DOHH2 (cell line): ENCODE data around the gene RSPO4.

Experiments used
- H3F3A ChIP-seq: fragments of 200-600 bp; sonication (generic), shearing (Covaris generic); 2 replicates; pipeline ENCODE4 v1.6.0; 2016; ENCODE audit warnings: antibody characterized with exemption, mild to moderate bottlenecking; ENCODE audit not compliant: control insufficient read depth, insufficient read depth
- H3K27ac ChIP-seq: fragments of 200-600 bp; sonication (generic); 2 replicates; pipeline ENCODE4 v1.5.1; 2014; ENCODE audit warnings: low read depth, mild to moderate bottlenecking, low read length, moderate library complexity
- H3K27me3 ChIP-seq: fragments of 200-600 bp; sonication (generic); 2 replicates; pipeline ENCODE4 v1.6.1; 2014; ENCODE audit warnings: mild to moderate bottlenecking, low read length, mixed read lengths; ENCODE audit not compliant: control insufficient read depth
- H3K36me3 ChIP-seq: fragments of 200-600 bp; sonication (generic); 2 replicates; pipeline ENCODE4 v1.6.1; 2014; ENCODE audit warnings: mild to moderate bottlenecking, low read length, moderate library complexity, mixed read lengths; ENCODE audit not compliant: control insufficient read depth
- H3K4me1 ChIP-seq: fragments of 200-600 bp; sonication (generic); 2 replicates; pipeline ENCODE4 v1.6.1; 2014; ENCODE audit warnings: mild to moderate bottlenecking, low read length, mixed read lengths; ENCODE audit not compliant: control insufficient read depth
- H3K4me2 ChIP-seq: fragments of 200-600 bp; sonication (generic); 2 replicates; pipeline ENCODE4 v1.6.0; 2014; ENCODE audit warnings: mild to moderate bottlenecking, low read length, moderate library complexity
- H3K4me3 ChIP-seq: fragments of 200-600 bp; sonication (generic); 2 replicates; pipeline ENCODE4 v1.5.1; 2014; ENCODE audit warnings: mild to moderate bottlenecking, low read length, mixed read lengths
- H3K79me2 ChIP-seq: fragments of 200-600 bp; sonication (generic); 2 replicates; pipeline ENCODE4 v1.6.1; 2014; ENCODE audit warnings: mild to moderate bottlenecking, low read length, mixed read lengths; ENCODE audit not compliant: control insufficient read depth
- H3K9me2 ChIP-seq: fragments of 200-600 bp; sonication (generic); replicated peaks from 2 replicates; pipeline ENCODE4 v1.6.1; 2014; ENCODE audit warnings: mild to moderate bottlenecking, low read length, mixed read lengths; ENCODE audit not compliant: control insufficient read depth
- H3K9me3 ChIP-seq: fragments of 200-600 bp; sonication (generic); 2 replicates; pipeline ENCODE4 v1.6.1; 2014; ENCODE audit warnings: antibody characterized with exemption, low read length, mixed read lengths; ENCODE audit not compliant: control insufficient read depth, insufficient read depth
- H4K20me1 ChIP-seq: fragments of 200-600 bp; sonication (generic); 2 replicates; pipeline ENCODE4 v1.6.0; 2014; ENCODE audit warnings: low read depth, mild to moderate bottlenecking, antibody characterized with exemption, low read length, moderate library complexity; ENCODE audit not compliant: control insufficient read depth, insufficient read depth
- EZH2phosphoT487 ChIP-seq: fragments of 200-600 bp; sonication (generic); IDR thresholded peaks from 2 replicates; pipeline ENCODE4 v1.6.1; 2017; ENCODE audit warnings: borderline replicate concordance, mild to moderate bottlenecking, antibody characterized with exemption, low read length, moderate library complexity, mixed read lengths
- TF ChIP-seq, protein P1 (sequence below): fragments of 200-600 bp; sonication (generic); IDR thresholded peaks from one replicate; pipeline ENCODE4 v1.5.1; 2014; ENCODE audit warnings: antibody characterized with exemption, mild to moderate bottlenecking, low read depth, low read length; ENCODE audit not compliant: poor library complexity, severe bottlenecking

The RSPO4 gene

DNA sequence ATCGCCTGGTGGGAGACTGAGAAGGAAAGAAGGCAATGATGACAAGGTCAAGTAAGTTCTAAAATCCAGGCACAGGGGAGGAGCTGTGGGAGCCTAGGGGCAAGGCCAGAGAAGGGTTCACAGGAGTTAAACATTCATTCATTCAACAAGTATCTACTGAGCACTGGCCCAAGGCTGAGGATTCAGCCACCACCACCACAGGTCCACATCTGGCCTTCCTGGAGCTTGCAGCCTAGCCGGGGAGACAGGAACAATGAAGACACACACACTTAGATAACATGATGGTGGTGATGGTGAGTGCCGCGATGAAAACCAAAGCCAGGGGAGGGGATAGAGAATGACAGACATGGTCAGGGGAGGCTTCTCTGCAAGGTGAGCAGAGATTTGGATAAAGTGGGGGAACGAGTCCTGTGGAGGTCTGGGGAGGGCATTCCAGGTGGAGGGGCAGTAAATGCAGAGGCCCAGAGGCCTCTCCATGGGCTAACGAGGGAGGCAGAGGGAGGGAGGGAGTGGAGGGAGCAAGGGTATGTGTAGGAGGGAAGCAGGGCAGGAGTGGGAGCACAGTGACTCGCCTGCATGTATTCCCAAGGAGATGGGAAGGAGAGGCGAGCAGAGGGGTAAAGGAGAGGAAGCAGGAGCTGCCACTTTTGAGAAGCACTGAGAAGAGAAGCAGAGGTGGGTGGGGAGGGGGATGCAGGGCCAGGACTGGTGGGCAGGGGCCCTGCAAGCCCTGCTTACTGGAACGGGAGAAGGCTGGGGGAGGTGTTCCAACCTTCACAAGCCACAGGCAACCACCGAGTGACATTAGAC is 10.5 kb upstream of the RSPO4 start:
- Histone ChIP-seq H3K36me3 (no peaks in the 10 kb centered on the region), H3K4me1 (no peaks in the 10 kb centered on the region), H3K9me3 (no peaks in the 10 kb centered on the region), H3F3A (no peaks in the 10 kb centered on the region), H3K9me2 (no peaks in the 10 kb centered on the region), H3K27me3 (no peaks in the 10 kb centered on the region; the same call in 1 of the 2 replicates), H3K4me2 (no peak overlapping the region), H3K4me3 (no peak overlapping the region), H3K79me2 (no peaks in the 10 kb centered on the region), H4K20me1 (no peaks in the 10 kb centered on the region), H3K27ac (no peak overlapping the region)
- TF ChIP-seq, protein P1, sequence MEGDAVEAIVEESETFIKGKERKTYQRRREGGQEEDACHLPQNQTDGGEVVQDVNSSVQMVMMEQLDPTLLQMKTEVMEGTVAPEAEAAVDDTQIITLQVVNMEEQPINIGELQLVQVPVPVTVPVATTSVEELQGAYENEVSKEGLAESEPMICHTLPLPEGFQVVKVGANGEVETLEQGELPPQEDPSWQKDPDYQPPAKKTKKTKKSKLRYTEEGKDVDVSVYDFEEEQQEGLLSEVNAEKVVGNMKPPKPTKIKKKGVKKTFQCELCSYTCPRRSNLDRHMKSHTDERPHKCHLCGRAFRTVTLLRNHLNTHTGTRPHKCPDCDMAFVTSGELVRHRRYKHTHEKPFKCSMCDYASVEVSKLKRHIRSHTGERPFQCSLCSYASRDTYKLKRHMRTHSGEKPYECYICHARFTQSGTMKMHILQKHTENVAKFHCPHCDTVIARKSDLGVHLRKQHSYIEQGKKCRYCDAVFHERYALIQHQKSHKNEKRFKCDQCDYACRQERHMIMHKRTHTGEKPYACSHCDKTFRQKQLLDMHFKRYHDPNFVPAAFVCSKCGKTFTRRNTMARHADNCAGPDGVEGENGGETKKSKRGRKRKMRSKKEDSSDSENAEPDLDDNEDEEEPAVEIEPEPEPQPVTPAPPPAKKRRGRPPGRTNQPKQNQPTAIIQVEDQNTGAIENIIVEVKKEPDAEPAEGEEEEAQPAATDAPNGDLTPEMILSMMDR = no peak
- no peak for TF ChIP-seq EZH2phosphoT487

DNA sequence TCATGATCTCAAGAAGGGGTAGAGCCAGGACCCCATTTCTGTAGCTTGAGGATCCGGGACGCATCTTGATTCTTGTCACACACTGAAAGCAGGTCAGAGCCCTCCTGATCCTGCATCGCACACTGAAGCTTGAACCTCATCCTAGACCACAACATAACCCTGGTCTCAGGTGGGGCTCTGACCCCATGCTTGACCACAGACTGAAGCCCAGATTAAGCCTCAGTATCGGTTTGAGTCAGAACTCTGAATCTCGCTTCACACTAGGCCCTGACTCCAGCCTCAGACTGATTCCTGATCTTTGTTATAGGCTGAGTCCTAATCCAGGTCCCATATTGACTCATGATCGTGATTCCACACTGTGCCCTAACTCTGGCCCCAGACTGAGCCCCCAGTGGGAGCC is 8.5 kb upstream of the RSPO4 start:
- Histone ChIP-seq H3K4me2 (no peak overlapping the region), H3K36me3 (no peaks in the 10 kb centered on the region), H3F3A (no peaks in the 10 kb centered on the region), H3K9me3 (no peaks in the 10 kb centered on the region), H3K9me2 (no peaks in the 10 kb centered on the region), H3K27ac (no peak overlapping the region), H3K27me3 (no peaks in the 10 kb centered on the region; the same call in 1 of the 2 replicates), H3K79me2 (no peaks in the 10 kb centered on the region), H4K20me1 (no peaks in the 10 kb centered on the region), H3K4me1 (no peaks in the 10 kb centered on the region), H3K4me3 (no peak overlapping the region)
- TF ChIP-seq EZH2phosphoT487 = no peak
- TF ChIP-seq, protein P1 = no peak

DNA sequence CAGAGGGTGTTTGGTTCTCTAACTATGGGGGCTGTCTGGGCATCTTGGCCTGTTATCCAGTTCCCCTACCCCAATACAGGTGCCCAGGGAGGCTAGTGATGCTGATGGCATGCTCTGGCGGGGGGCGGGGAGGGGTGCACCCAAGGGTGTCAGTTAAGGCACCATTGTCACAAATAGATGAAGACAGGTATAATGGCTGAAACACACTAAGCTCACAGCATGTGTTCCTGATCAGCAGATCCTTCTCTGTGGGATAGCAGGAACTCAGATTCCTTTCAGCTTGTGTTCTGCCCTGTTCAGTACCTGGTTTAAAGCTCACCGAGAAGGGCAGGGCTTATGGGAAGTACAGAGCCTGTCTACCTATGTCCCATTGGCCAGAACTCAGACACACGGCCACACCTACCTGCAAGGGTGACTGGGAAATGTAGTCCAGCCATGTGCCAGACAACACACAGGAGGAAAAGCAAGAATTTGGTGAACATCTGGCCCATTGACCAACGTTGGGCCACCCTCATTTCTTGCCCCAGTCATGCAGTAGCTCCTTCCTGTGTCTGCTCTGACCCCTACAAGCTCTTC is 3.4 kb upstream of the RSPO4 start:
- Histone ChIP-seq H3K4me1 (no peaks in the 10 kb centered on the region), H3K36me3 (no peaks in the 10 kb centered on the region), H3K27me3 (no peaks in the 10 kb centered on the region), H4K20me1 (no peaks in the 10 kb centered on the region), H3F3A (no peaks in the 10 kb centered on the region), H3K4me2 (peak overlapping the region; percentile 24), H3K9me2 (no peaks in the 10 kb centered on the region), H3K4me3 (0 out of 2 replicates have a peak overlapping the region, but pooled peaks have one; percentile 8), H3K79me2 (no peaks in the 10 kb centered on the region), H3K27ac (no peak overlapping the region), H3K9me3 (no peaks in the 10 kb centered on the region)
- TF ChIP-seq, protein P1 = no peak
- TF ChIP-seq EZH2phosphoT487 = no peak
